ENCODE measurements around the gene NRXN3.

The NRXN3 gene

GRCh38 chr14:79407572-79407971 lies 1237.4 kb downstream of the NRXN3 start:
- H3K9me3 ChIP-seq (ENCODE audit: severe bottlenecking) = no peaks in the 10 kb centered on the region
- ATAC-seq (ENCODE audit: low read depth) = peak; percentile 25; the same call in 1 of the 3 replicates
- no peak overlapping the region for H3K4me3 ChIP-seq (ENCODE audit: severe bottlenecking)
- no peaks in the 10 kb centered on the region for H3K36me3 ChIP-seq (ENCODE audit: low read depth)
- H3K27ac ChIP-seq (ENCODE audit: poor library complexity, severe bottlenecking) = no peak overlapping the region
- H3K27me3 ChIP-seq (ENCODE audit: insufficient read depth, poor library complexity, severe bottlenecking) = peaks cover 3% of the 10 kb centered on the region
- TF ChIP-seq, protein P1, sequence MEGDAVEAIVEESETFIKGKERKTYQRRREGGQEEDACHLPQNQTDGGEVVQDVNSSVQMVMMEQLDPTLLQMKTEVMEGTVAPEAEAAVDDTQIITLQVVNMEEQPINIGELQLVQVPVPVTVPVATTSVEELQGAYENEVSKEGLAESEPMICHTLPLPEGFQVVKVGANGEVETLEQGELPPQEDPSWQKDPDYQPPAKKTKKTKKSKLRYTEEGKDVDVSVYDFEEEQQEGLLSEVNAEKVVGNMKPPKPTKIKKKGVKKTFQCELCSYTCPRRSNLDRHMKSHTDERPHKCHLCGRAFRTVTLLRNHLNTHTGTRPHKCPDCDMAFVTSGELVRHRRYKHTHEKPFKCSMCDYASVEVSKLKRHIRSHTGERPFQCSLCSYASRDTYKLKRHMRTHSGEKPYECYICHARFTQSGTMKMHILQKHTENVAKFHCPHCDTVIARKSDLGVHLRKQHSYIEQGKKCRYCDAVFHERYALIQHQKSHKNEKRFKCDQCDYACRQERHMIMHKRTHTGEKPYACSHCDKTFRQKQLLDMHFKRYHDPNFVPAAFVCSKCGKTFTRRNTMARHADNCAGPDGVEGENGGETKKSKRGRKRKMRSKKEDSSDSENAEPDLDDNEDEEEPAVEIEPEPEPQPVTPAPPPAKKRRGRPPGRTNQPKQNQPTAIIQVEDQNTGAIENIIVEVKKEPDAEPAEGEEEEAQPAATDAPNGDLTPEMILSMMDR (IDR thresholded peaks at IDR 0.05; ENCODE audit: poor library complexity, severe bottlenecking) = no peak
- no peak for DNase-seq (ENCODE audit: low spot score)
- H3K4me1 ChIP-seq (ENCODE audit: insufficient read depth, poor library complexity, severe bottlenecking) = no peaks in the 10 kb centered on the region

GRCh38 chr14:79408696-79409095 lies 1238.5 kb downstream of the NRXN3 start:
- Histone ChIP-seq H3K36me3 (ENCODE audit: low read depth) (no peaks in the 10 kb centered on the region), H3K27ac (ENCODE audit: poor library complexity, severe bottlenecking) (no peak overlapping the region), H3K4me1 (ENCODE audit: insufficient read depth, poor library complexity, severe bottlenecking) (no peaks in the 10 kb centered on the region), H3K9me3 (ENCODE audit: severe bottlenecking) (no peaks in the 10 kb centered on the region), H3K27me3 (ENCODE audit: insufficient read depth, poor library complexity, severe bottlenecking) (peaks cover 3% of the 10 kb centered on the region), H3K4me3 (ENCODE audit: severe bottlenecking) (no peak overlapping the region)
- ATAC-seq (ENCODE audit: low read depth) (no peak), DNase-seq (ENCODE audit: low spot score) (no peak)
- TF ChIP-seq, protein P1 (IDR thresholded peaks at IDR 0.05; ENCODE audit: poor library complexity, severe bottlenecking) = no peak

GRCh38 chr14:79411403-79412174 lies 1241.4 kb downstream of the NRXN3 start:
- Histone ChIP-seq H3K4me3 (ENCODE audit: severe bottlenecking) (no peak overlapping the region), H3K27me3 (ENCODE audit: insufficient read depth, poor library complexity, severe bottlenecking) (no peaks in the 10 kb centered on the region), H3K36me3 (ENCODE audit: low read depth) (no peaks in the 10 kb centered on the region), H3K27ac (ENCODE audit: poor library complexity, severe bottlenecking) (no peak overlapping the region), H3K4me1 (ENCODE audit: insufficient read depth, poor library complexity, severe bottlenecking) (no peaks in the 10 kb centered on the region), H3K9me3 (ENCODE audit: severe bottlenecking) (no peaks in the 10 kb centered on the region)
- no peak for ATAC-seq (ENCODE audit: low read depth)
- TF ChIP-seq, protein P1 (IDR thresholded peaks at IDR 0.05; ENCODE audit: poor library complexity, severe bottlenecking) = no peak
- DNase-seq (ENCODE audit: low spot score) = no peak

DNA sequence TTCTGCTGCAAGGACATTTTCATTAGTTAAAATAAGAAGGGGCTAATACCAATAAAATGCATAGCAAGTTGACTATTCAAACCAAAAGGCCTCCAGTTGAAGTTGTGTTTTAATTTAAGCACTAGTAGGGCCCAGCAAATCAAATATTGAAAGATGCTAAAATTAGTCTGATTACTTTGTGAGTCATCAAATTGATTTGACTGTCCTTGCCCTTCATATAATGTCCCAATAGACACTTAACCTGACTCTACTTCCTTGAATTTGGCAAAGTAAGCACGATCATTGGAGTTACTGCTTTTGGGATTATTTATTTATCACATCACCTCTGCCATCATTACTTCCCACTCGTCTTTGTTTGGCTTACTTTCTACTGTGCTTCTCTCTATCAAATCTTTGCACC lies 1242.6 kb downstream of the NRXN3 start:
- Histone ChIP-seq H3K4me1 (ENCODE audit: insufficient read depth, poor library complexity, severe bottlenecking) (no peaks in the 10 kb centered on the region), H3K36me3 (ENCODE audit: low read depth) (no peaks in the 10 kb centered on the region), H3K4me3 (ENCODE audit: severe bottlenecking) (no peak overlapping the region), H3K9me3 (ENCODE audit: severe bottlenecking) (no peaks in the 10 kb centered on the region), H3K27me3 (ENCODE audit: insufficient read depth, poor library complexity, severe bottlenecking) (no peaks in the 10 kb centered on the region), H3K27ac (ENCODE audit: poor library complexity, severe bottlenecking) (no peak overlapping the region)
- ATAC-seq (ENCODE audit: low read depth) = no peak
- DNase-seq (ENCODE audit: low spot score) = no peak
- TF ChIP-seq, protein P1 (IDR thresholded peaks at IDR 0.05; ENCODE audit: poor library complexity, severe bottlenecking) = no peak

Measured in RWPE2 (cell line).